H9 (cell line): ENCODE measurements around the gene ART3. TPM values are rescaled to one million over a fixed set of nuclear protein-coding genes. Genes with fewer than 3 reads are reported as not detected.

Experiments used
- DNase-seq: peaks from one replicate; pipeline ENCODE4 v3.0.0-alpha.2; 2017
- H2AFZ ChIP-seq: one replicate; pipeline ENCODE4 v1.6.1; 2013; ENCODE audit warnings: mild to moderate bottlenecking, low read length, control low read depth, moderate library complexity
- H2AK5ac ChIP-seq: 2 replicates; pipeline ENCODE4 v1.6.1; 2013; ENCODE audit warnings: low read length, control low read depth, mixed read lengths; ENCODE audit not compliant: insufficient read length
- H2BK120ac ChIP-seq: one replicate; pipeline ENCODE4 v1.6.1; 2013; ENCODE audit warnings: low read depth, mild to moderate bottlenecking, low read length, control low read depth, inconsistent platforms; ENCODE audit not compliant: poor library complexity, severe bottlenecking
- H2BK12ac ChIP-seq: 2 replicates; pipeline ENCODE4 v1.6.1; 2013; ENCODE audit warnings: low read length, control low read depth, mixed read lengths, low read depth; ENCODE audit not compliant: insufficient read length
- H2BK15ac ChIP-seq: 2 replicates; pipeline ENCODE4 v1.6.1; 2013; ENCODE audit warnings: low read depth, low read length, control low read depth
- H2BK20ac ChIP-seq: one replicate; pipeline ENCODE4 v1.6.1; 2013; ENCODE audit warnings: low read depth, mild to moderate bottlenecking, low read length, control low read depth, inconsistent platforms; ENCODE audit not compliant: poor library complexity, severe bottlenecking
- H2BK5ac ChIP-seq: 2 replicates; pipeline ENCODE4 v1.6.1; 2013; ENCODE audit warnings: low read length, control low read depth, mixed read lengths; ENCODE audit not compliant: insufficient read length
- H3K14ac ChIP-seq: 2 replicates; pipeline ENCODE4 v1.6.1; 2013; ENCODE audit warnings: low read length, control low read depth; ENCODE audit not compliant: insufficient read depth
- H3K18ac ChIP-seq: 2 replicates; pipeline ENCODE4 v1.6.1; 2013; ENCODE audit warnings: low read depth, mild to moderate bottlenecking, mixed read lengths, low read length, control low read depth; ENCODE audit not compliant: insufficient read length
- H3K23ac ChIP-seq: 2 replicates; pipeline ENCODE4 v1.6.1; 2013; ENCODE audit warnings: low read length, control low read depth, mixed read lengths, low read depth; ENCODE audit not compliant: insufficient read length
- H3K23me2 ChIP-seq: 2 replicates; pipeline ENCODE4 v1.6.1; 2013; ENCODE audit warnings: low read depth, mild to moderate bottlenecking, mixed read lengths, low read length, control low read depth; ENCODE audit not compliant: insufficient read length, poor library complexity, severe bottlenecking
- H3K27ac ChIP-seq: 2 replicates; pipeline ENCODE4 v1.5.1; 2013; ENCODE audit warnings: low read length, control low read depth, mixed read lengths, low read depth; ENCODE audit not compliant: insufficient read length
- H3K27me3 ChIP-seq: 2 replicates; pipeline ENCODE4 v1.6.1; 2013; ENCODE audit warnings: low read length, control low read depth, inconsistent platforms; ENCODE audit not compliant: insufficient read depth
- H3K4ac ChIP-seq: 2 replicates; pipeline ENCODE4 v1.6.1; 2013; ENCODE audit warnings: low read depth, mild to moderate bottlenecking, control low read depth, inconsistent platforms, low read length, moderate library complexity
- H3K4me1 ChIP-seq: 2 replicates; pipeline ENCODE4 v1.6.1; 2013; ENCODE audit warnings: low read length, control low read depth, inconsistent platforms; ENCODE audit not compliant: insufficient read depth
- H3K4me2 ChIP-seq: 2 replicates; pipeline ENCODE4 v1.6.1; 2013; ENCODE audit warnings: low read length, control low read depth, mixed read lengths; ENCODE audit not compliant: insufficient read length, insufficient read depth
- H3K56ac ChIP-seq: 2 replicates; pipeline ENCODE4 v1.6.1; 2013; ENCODE audit warnings: low read depth, mild to moderate bottlenecking, mixed read lengths, low read length, control low read depth; ENCODE audit not compliant: insufficient read length
- H3K79me1 ChIP-seq: 2 replicates; pipeline ENCODE4 v1.6.1; 2013; ENCODE audit warnings: low read depth, mild to moderate bottlenecking, moderate library complexity, low read length, control low read depth, inconsistent platforms; ENCODE audit not compliant: insufficient read depth, poor library complexity, severe bottlenecking
- H3K79me2 ChIP-seq: 2 replicates; pipeline ENCODE4 v1.6.1; 2013; ENCODE audit warnings: low read length, control low read depth, inconsistent platforms; ENCODE audit not compliant: insufficient read depth
- H3K9ac ChIP-seq: 2 replicates; pipeline ENCODE4 v1.6.1; 2013; ENCODE audit warnings: low read length, control low read depth, mixed read lengths; ENCODE audit not compliant: insufficient read length; ENCODE audit errors: extremely low read depth
- H3K9me3 ChIP-seq: one replicate; pipeline ENCODE4 v1.6.1; 2013; ENCODE audit warnings: low read depth, low read length, inconsistent platforms; ENCODE audit not compliant: control insufficient read depth
- H3T11ph ChIP-seq: one replicate; pipeline ENCODE4 v1.6.1; 2013; ENCODE audit warnings: mild to moderate bottlenecking, low read length, control low read depth, inconsistent platforms
- H4K20me1 ChIP-seq: one replicate; pipeline ENCODE4 v1.6.1; 2013; ENCODE audit not compliant: control insufficient read depth, insufficient read length, insufficient read depth
- H4K5ac ChIP-seq: 2 replicates; pipeline ENCODE4 v1.6.1; 2013; ENCODE audit warnings: low read depth, mild to moderate bottlenecking, mixed read lengths, low read length, control low read depth; ENCODE audit not compliant: insufficient read length
- H4K8ac ChIP-seq: replicated peaks from 2 replicates; pipeline ENCODE4 v1.6.1; 2013; ENCODE audit warnings: low read length, control low read depth, mixed read lengths, low read depth; ENCODE audit not compliant: insufficient read length
- H4K91ac ChIP-seq: 2 replicates; pipeline ENCODE4 v1.6.1; 2013; ENCODE audit warnings: low read depth, mild to moderate bottlenecking, moderate library complexity, mixed read lengths, low read length, control low read depth; ENCODE audit not compliant: insufficient read length
- H3K27ac Mint-ChIP-seq, 3 experiments: 2 replicates in 2 of 3; 3 replicates in 1 of 3; pipeline ENCODE4 v1.8.0; 2020 to 2021; ENCODE audit warnings: mixed read lengths in 3 of 3, mild to moderate bottlenecking in 1 of 3, moderate library complexity in 1 of 3
- H3K27me3 Mint-ChIP-seq: 2 replicates; pipeline ENCODE4 v1.8.0; 2021; ENCODE audit warnings: low read depth, mild to moderate bottlenecking, moderate library complexity, mixed read lengths
- H3K36me3 Mint-ChIP-seq, 3 experiments: 2 replicates in 2 of 3; 3 replicates in 1 of 3; pipeline ENCODE4 v1.8.0; 2020 to 2021; ENCODE audit warnings: low read depth in 3 of 3, mixed read lengths in 3 of 3; ENCODE audit not compliant: insufficient read depth in 1 of 3
- H3K4me1 Mint-ChIP-seq, 2 experiments: 2 replicates each; pipeline ENCODE4 v1.8.0; 2020; ENCODE audit warnings: mixed read lengths in 2 of 2
- H3K4me3 Mint-ChIP-seq, 2 experiments: 2 replicates in 1 of 2; 3 replicates in 1 of 2; pipeline ENCODE4 v1.8.0; 2020 to 2021; ENCODE audit warnings: mild to moderate bottlenecking in 2 of 2, mixed read lengths in 2 of 2, moderate library complexity in 1 of 2
- H3K9me3 Mint-ChIP-seq, 2 experiments: 2 replicates in 1 of 2; 3 replicates in 1 of 2; pipeline ENCODE4 v1.8.0; 2020; ENCODE audit warnings: mild to moderate bottlenecking in 2 of 2, mixed read lengths in 2 of 2, moderate library complexity in 1 of 2
- CTCF ChIP-seq: fragments of 200-600 bp; sonication (generic); conservative IDR thresholded peaks from 3 replicates; pipeline ENCODE4 v1.8.0; 2021; ENCODE audit warnings: antibody characterized with exemption, mild to moderate bottlenecking
- WGBS: extraction: QIAGEN DNeasy Blood & Tissue Kit; methylation state at CpG from one replicate; pipeline ENCODE4 v1.1.7; 2013; ENCODE audit warnings: missing lambda C conversion rate, low lambda C conversion rate, mixed read lengths; ENCODE audit not compliant: insufficient read length; ENCODE audit errors: extremely low coverage; 5-methylcytosine and 5-hydroxymethylcytosine counted together
- total RNA-seq: library from RNA; stranded (reverse); gene quantifications from 2 replicates; pipeline ENCODE4 v1.2.1, GENCODE V29; 2021

ART3 gene
- total RNA-seq, 1 experiment from 2014 or later: 0.74 TPM

- no peaks in the 10 kb centered on the region; a peak in 1 of 5 replicates for H3K9me3 Mint-ChIP-seq
- Histone ChIP-seq H3K4ac (no peak overlapping the region), H3K9me3 (no peaks in the 10 kb centered on the region), H2BK120ac (no peak overlapping the region), H4K20me1 (no peaks in the 10 kb centered on the region), H2BK20ac (no peak overlapping the region), H2AFZ (no peak overlapping the region), H4K5ac (no peak overlapping the region), H3K56ac (no peak overlapping the region), H3K18ac (no peak overlapping the region), H2BK15ac (no peak overlapping the region), H3K79me2 (no peaks in the 10 kb centered on the region), H2BK12ac (no peak overlapping the region), H2BK5ac (no peak overlapping the region), H2AK5ac (no peak overlapping the region), H4K8ac (no peak overlapping the region), H3T11ph (no peak overlapping the region), H3K79me1 (no peaks in the 10 kb centered on the region), H3K4me2 (no peak overlapping the region), H3K9ac (no peak overlapping the region), H3K14ac (no peak overlapping the region), H4K91ac (no peak overlapping the region), H3K27ac (no peak overlapping the region), H3K23ac (no peak overlapping the region), H3K23me2 (no peaks in the 10 kb centered on the region), H3K27me3 (no peaks in the 10 kb centered on the region), H3K4me1 (no peaks in the 10 kb centered on the region)
- H3K27ac Mint-ChIP-seq: no peak overlapping the region
- H3K36me3 Mint-ChIP-seq: peaks cover 0 to 6% (median 0%) of the 10 kb centered on the region in 3 experiments; a peak in 1 of 7 replicates
- H3K4me3 Mint-ChIP-seq: no peak overlapping the region
- TF ChIP-seq CTCF: no peak
- no peak for DNase-seq
- no CpG with 5 or more reads among the region's 2 CpGs for WGBS
- peaks cover 16% of the 10 kb centered on the region in 2 experiments for H3K4me1 Mint-ChIP-seq
- H3K27me3 Mint-ChIP-seq: no peaks in the 10 kb centered on the region; the same call in 1 of the 2 replicates
Observed at GRCh38 chr4:76088719-76089118, 14.2 kb downstream of the ART3 start.
